ENCODE data around the gene GZMM. TPM values are rescaled to one million over a fixed set of nuclear protein-coding genes. Genes with fewer than 3 reads are reported as not detected.

GZMM gene
- total and polyA plus RNA-seq, 12 donors = 0.35 to 2.4 (median 1.2) TPM; not detected in 4

DNA sequence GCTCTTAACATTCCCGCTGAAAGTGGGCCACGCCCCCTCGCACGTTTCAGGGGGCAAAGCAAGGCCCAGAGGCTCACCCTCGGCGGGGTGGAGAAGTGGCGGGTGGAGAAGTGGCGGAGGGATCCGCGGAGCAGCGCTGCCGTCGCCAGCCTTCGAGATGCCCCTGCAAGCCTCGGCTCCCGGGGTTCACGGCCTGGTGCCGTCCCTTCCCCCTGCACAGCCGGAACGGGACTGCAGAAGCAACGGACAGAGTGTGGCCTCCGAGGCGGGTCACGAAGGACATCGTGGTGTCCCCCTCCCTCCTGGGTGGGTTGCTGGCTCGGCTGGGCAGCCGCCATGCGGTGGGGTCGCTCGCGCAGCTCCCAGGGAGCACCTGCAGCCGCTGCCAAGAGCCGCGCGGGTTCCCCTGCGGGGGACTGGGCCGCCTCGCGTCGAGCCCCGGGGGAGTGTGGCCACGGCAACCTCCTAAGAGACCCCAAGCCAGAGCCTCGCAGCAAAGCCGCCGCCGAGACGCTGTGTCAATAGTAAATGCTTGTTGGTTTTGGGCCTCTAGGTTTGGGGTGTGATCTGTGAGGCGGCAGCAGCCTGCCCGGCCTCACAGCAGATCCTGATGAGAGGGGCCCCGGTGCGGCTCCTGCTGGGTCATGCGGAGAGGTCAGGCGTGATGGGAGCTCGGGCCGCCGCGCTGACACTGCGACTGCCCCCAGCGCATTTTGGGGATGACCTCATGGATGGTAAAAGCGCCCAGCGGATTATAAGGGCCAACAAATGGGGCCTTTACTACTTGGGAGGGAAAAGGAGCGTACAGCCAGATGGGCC lies 31.1 kb upstream of the GZMM start:
- Histone ChIP-seq H3K27me3 (no peaks in the 10 kb centered on the region), H3K27ac (no peak overlapping the region), H3K36me3 (replicated peaks in 1 of 2) (no peaks in the 10 kb centered on the region), H3K4me1 (replicated peaks in 1 of 2) (peaks cover 6 to 22% of the 10 kb centered on the region in 2 donors), H3K4me3 (no peak overlapping the region), H3K9me3 (replicated peaks in 1 of 3) (no peaks in the 10 kb centered on the region)
- 45 to 67% (median 56%) methylated on average over 25 to 62 of the region's 62 CpGs for WGBS, 4 donors
- intact Hi-C loops (cut with DNase I) = no loop called here
- TF ChIP-seq, protein P1, sequence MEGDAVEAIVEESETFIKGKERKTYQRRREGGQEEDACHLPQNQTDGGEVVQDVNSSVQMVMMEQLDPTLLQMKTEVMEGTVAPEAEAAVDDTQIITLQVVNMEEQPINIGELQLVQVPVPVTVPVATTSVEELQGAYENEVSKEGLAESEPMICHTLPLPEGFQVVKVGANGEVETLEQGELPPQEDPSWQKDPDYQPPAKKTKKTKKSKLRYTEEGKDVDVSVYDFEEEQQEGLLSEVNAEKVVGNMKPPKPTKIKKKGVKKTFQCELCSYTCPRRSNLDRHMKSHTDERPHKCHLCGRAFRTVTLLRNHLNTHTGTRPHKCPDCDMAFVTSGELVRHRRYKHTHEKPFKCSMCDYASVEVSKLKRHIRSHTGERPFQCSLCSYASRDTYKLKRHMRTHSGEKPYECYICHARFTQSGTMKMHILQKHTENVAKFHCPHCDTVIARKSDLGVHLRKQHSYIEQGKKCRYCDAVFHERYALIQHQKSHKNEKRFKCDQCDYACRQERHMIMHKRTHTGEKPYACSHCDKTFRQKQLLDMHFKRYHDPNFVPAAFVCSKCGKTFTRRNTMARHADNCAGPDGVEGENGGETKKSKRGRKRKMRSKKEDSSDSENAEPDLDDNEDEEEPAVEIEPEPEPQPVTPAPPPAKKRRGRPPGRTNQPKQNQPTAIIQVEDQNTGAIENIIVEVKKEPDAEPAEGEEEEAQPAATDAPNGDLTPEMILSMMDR (IDR thresholded peaks at IDR 0.05) = no peak
- TF ChIP-seq POLR2A (IDR thresholded peaks at IDR 0.05) = no peak
- DNase-seq = peak in 1 of 7 donors; percentile 20

DNA sequence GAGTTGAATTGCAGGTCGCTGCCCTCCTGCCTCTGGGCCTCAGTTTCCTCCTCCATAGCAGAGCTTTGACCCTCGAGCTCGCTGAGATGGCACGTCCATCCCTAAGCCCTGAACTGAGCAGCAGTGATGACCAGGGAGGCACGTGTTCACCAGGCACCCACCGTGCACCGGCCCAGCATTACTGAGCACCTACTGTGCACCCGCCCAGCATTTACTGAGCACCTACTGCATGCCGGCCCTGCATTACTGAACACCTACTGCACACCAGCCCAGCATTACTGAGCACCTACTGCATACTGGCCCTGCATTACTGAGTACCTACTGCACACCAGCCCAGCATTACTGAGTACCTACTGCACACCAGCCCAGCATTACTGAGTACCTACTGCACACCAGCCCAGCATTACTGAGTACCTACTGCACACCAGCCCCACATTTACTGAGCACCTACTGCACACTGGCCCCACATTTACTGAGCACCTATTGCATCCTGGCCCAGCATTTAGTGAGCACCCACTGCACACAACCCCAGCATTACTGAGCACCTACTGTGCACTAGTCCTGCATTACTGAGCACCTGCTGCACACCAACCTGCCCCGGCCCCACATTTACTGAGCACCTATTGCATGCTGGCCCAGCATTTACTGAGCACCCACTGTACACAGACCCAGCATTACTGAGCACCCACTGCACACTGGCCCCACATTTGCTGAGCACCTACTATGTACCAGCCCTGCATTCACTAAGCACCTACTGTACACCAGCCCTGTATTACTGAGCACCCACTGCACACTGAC lies 30.3 kb upstream of the GZMM start:
- peak in 1 of 7 donors; percentile 16 for DNase-seq
- TF ChIP-seq, protein P1 (IDR thresholded peaks at IDR 0.05) = no peak
- no peak for TF ChIP-seq POLR2A (IDR thresholded peaks at IDR 0.05)
- H3K4me1 ChIP-seq (replicated peaks in 1 of 2) = peaks cover 0 to 15% of the 10 kb centered on the region in 2 donors
- H3K27me3 ChIP-seq = no peaks in the 10 kb centered on the region
- H3K27ac ChIP-seq = no peak overlapping the region
- H3K9me3 ChIP-seq (replicated peaks in 1 of 3) = no peaks in the 10 kb centered on the region
- intact Hi-C loops (cut with DNase I) = no loop called here
- no peaks in the 10 kb centered on the region for H3K36me3 ChIP-seq (replicated peaks in 1 of 2)
- no peak overlapping the region for H3K4me3 ChIP-seq
- WGBS, 4 donors = 67 to 100% (median 79%) methylated on average over 1 to 10 of the region's 10 CpGs

DNA sequence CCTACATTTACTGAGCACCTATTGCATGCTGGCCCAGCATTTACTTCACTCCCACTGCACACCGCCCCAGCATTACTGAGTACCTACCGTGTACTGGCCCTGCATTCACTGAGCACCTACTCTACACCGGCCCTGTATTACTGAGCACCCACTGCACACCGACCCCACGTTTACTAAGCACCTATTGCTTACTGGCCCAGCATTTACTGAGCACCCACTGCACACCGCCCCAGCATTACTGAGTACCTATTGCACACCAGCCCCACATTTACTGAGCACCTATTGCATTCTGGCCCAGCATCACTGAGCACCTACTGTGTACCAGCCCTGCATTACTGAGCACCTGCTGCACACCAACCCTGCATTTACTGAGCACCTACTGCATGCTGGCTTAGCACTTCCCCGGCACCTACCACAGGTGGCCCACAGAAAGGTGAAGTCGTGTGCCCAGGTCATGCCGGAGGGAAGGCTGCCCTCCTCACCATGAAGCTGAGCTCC lies 29.6 kb upstream of the GZMM start:
- Histone ChIP-seq H3K27ac (no peak overlapping the region), H3K27me3 (no peaks in the 10 kb centered on the region), H3K9me3 (replicated peaks in 1 of 3) (no peaks in the 10 kb centered on the region), H3K36me3 (replicated peaks in 1 of 2) (no peaks in the 10 kb centered on the region), H3K4me1 (replicated peaks in 1 of 2) (peaks cover 0 to 11% of the 10 kb centered on the region in 2 donors), H3K4me3 (no peak overlapping the region)
- TF ChIP-seq, protein P1 (IDR thresholded peaks at IDR 0.05) = no peak
- no peak for TF ChIP-seq POLR2A (IDR thresholded peaks at IDR 0.05)
- WGBS, 4 donors = 88 to 93% (median 92%) methylated on average over 6 to 9 of the region's 9 CpGs
- no peak for DNase-seq
- intact Hi-C loops (cut with DNase I) = no loop called here

Data from adrenal gland (tissue), 12 donors.